ENCODE measurements around the gene NFATC2IP. TPM values are rescaled to one million over a fixed set of nuclear protein-coding genes. Genes with fewer than 3 reads are reported as not detected.
"Not testable (repeated sequence)": the region's sequence is repeated elsewhere in the genome, so short reads cannot be mapped to it uniquely, and the experiment has no call there.

NFATC2IP gene
- total RNA-seq, 2 experiments from 2014 or later, result 47.4 to 51.0 TPM

- Histone ChIP-seq H3K36me3 (ENCODE audit: insufficient read depth, low read length) (peaks cover 52% of the 10 kb centered on the region), H3K27me3 (ENCODE audit: control insufficient read depth in 1 of 2, insufficient read depth in 2 of 2, low read length in 2 of 2) (no peaks in the 10 kb centered on the region), H3K4me1 (ENCODE audit: insufficient read depth, low read length) (no peaks in the 10 kb centered on the region), H3K27ac (ENCODE audit: low read depth in 1 of 2, low read length in 2 of 2) (no peak overlapping the region), H3K9me3 (ENCODE audit: control insufficient read depth in 1 of 2, insufficient read depth in 1 of 2, low read length in 2 of 2) (no peaks in the 10 kb centered on the region), H3K4me3 (ENCODE audit: low read length) (no peak overlapping the region)
- DNase-seq, result no peak
- H3K4me3 Mint-ChIP-seq, result no peak overlapping the region
- no peak for TF ChIP-seq CTCF (IDR thresholded peaks at IDR 0.05)
- H3K27ac Mint-ChIP-seq, result no peak overlapping the region
- no peaks in the 10 kb centered on the region for H3K27me3 Mint-ChIP-seq
- ChIA-PET CTCF (no interaction called here), POLR2A (no interaction called here)
- peaks cover 58% of the 10 kb centered on the region for H3K36me3 Mint-ChIP-seq (ENCODE audit: low read depth)
- H3K9me3 Mint-ChIP-seq, result no peaks in the 10 kb centered on the region
- intact Hi-C loops (cut with DNase I, micrococcal nuclease), result no loop called here
- H3K4me1 Mint-ChIP-seq (ENCODE audit: low read depth), result no peaks in the 10 kb centered on the region
- ATAC-seq (ENCODE audit: poor library complexity), result no peak
These were observed 13.3 kb downstream of the NFATC2IP start for GRCh38 chr16:28964072-28964471.

GRCh38 chr16:28964496-28964895 lies 13.8 kb downstream of the NFATC2IP start:
- H3K9me3 Mint-ChIP-seq, result no peaks in the 10 kb centered on the region
- no peaks in the 10 kb centered on the region for H3K27me3 ChIP-seq (ENCODE audit: control insufficient read depth in 1 of 2, insufficient read depth in 2 of 2, low read length in 2 of 2)
- H3K4me3 Mint-ChIP-seq, result no peak overlapping the region
- ChIA-PET CTCF (no interaction called here), POLR2A (no interaction called here)
- no peak overlapping the region for H3K27ac Mint-ChIP-seq
- DNase-seq (no peak), ATAC-seq (ENCODE audit: poor library complexity) (no peak)
- intact Hi-C loops (cut with DNase I, micrococcal nuclease), result no loop called here
- no peak for TF ChIP-seq CTCF (IDR thresholded peaks at IDR 0.05)
- H3K4me3 ChIP-seq (ENCODE audit: low read length), result no peak overlapping the region
- peaks cover 49% of the 10 kb centered on the region for H3K36me3 ChIP-seq (ENCODE audit: insufficient read depth, low read length)
- H3K27me3 Mint-ChIP-seq, result no peaks in the 10 kb centered on the region
- peaks cover 55% of the 10 kb centered on the region for H3K36me3 Mint-ChIP-seq (ENCODE audit: low read depth)
- H3K27ac ChIP-seq (ENCODE audit: low read depth in 1 of 2, low read length in 2 of 2), result no peak overlapping the region
- no peaks in the 10 kb centered on the region for H3K4me1 Mint-ChIP-seq (ENCODE audit: low read depth)
- H3K4me1 ChIP-seq (ENCODE audit: insufficient read depth, low read length), result no peaks in the 10 kb centered on the region
- H3K9me3 ChIP-seq (ENCODE audit: control insufficient read depth in 1 of 2, insufficient read depth in 1 of 2, low read length in 2 of 2), result no peaks in the 10 kb centered on the region

DNA sequence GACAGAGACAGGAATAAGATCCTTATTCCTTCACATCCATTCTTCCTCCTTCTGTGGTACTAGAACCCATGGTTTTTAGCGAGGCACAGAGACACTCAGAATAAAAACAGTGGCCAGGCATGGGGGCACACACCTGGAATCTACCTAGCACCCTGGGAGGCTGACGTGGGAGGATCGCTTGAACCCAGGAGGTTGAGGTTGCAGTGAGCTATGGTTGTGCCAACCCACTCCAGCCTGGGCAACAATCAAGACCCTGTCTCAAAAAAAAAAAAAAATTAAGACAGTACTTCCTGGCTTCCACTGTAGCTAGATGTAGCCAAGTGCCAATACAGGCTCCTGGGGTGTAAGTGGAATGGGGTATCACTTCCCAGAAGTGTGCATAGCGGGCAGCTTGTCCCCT lies 16.4 kb downstream of the NFATC2IP start:
- TF ChIP-seq CTCF (IDR thresholded peaks at IDR 0.05), result no peak
- Mint-ChIP-seq H3K9me3 (no peaks in the 10 kb centered on the region), H3K27me3 (no peaks in the 10 kb centered on the region), H3K27ac (no peak overlapping the region), H3K4me3 (no peak overlapping the region), H3K4me1 (ENCODE audit: low read depth) (no peaks in the 10 kb centered on the region), H3K36me3 (ENCODE audit: low read depth) (peaks cover 39% of the 10 kb centered on the region)
- no peaks in the 10 kb centered on the region for H3K27me3 ChIP-seq (ENCODE audit: control insufficient read depth in 1 of 2, insufficient read depth in 2 of 2, low read length in 2 of 2)
- H3K4me3 ChIP-seq (ENCODE audit: low read length), result no peak overlapping the region
- POLR2A ChIA-PET, result no interaction called here
- no peak for ATAC-seq (ENCODE audit: poor library complexity)
- CTCF ChIA-PET, result no interaction called here
- H3K4me1 ChIP-seq (ENCODE audit: insufficient read depth, low read length), result no peaks in the 10 kb centered on the region
- H3K9me3 ChIP-seq (ENCODE audit: control insufficient read depth in 1 of 2, insufficient read depth in 1 of 2, low read length in 2 of 2), result no peaks in the 10 kb centered on the region
- DNase-seq, result no peak
- H3K36me3 ChIP-seq (ENCODE audit: insufficient read depth, low read length), result peaks cover 32% of the 10 kb centered on the region
- no peak overlapping the region for H3K27ac ChIP-seq (ENCODE audit: low read depth in 1 of 2, low read length in 2 of 2)
- intact Hi-C loops (cut with DNase I, micrococcal nuclease), result no loop called here

- ATAC-seq (ENCODE audit: poor library complexity); H3K4me3 ChIP-seq (ENCODE audit: low read length); H3K4me1 ChIP-seq (ENCODE audit: insufficient read depth, low read length); H3K4me3 Mint-ChIP-seq; H3K27ac ChIP-seq (ENCODE audit: low read depth in 1 of 2, low read length in 2 of 2); CTCF ChIA-PET; H3K36me3 ChIP-seq (ENCODE audit: insufficient read depth, low read length); POLR2A ChIA-PET; H3K27me3 Mint-ChIP-seq; H3K27me3 ChIP-seq (ENCODE audit: control insufficient read depth in 1 of 2, insufficient read depth in 2 of 2, low read length in 2 of 2); H3K9me3 ChIP-seq (ENCODE audit: control insufficient read depth in 1 of 2, insufficient read depth in 1 of 2, low read length in 2 of 2); intact Hi-C loops (cut with DNase I, micrococcal nuclease); H3K27ac Mint-ChIP-seq; DNase-seq; H3K9me3 Mint-ChIP-seq: not testable (repeated sequence)
- Mint-ChIP-seq H3K36me3 (ENCODE audit: low read depth) (peaks cover 20% of the 10 kb centered on the region), H3K4me1 (ENCODE audit: low read depth) (peaks cover 14% of the 10 kb centered on the region)
These were observed 19.0 kb downstream of the NFATC2IP start for GRCh38 chr16:28969696-28970095.

Measured in CD4-positive, alpha-beta T cell (primary cell).